ENCODE data around the gene LRRFIP2.
"Not testable (repeated sequence)": the region's sequence is repeated elsewhere in the genome, so short reads cannot be mapped to it uniquely, and the experiment has no call there.

The LRRFIP2 gene

DNA sequence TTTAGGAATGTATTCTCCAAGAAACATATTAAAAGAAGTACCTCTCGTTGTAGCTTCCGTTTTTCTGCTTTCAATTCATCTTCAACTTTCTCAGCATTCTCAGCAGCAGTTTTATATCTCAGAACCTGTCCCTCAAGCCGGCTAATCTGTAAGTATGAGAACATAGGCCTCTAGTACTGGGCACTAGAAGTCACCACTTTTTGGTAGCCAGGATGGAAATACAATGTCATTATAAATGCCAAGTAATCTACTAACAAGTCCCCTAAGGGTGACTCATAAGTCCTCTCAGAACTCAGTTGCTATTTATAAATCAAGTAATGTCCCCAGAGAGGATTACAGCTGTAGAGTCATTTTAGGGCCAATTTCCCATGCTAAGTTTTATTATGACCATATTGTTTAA is 120.0 kb downstream of the LRRFIP2 start:
- no peak for DNase-seq

DNA sequence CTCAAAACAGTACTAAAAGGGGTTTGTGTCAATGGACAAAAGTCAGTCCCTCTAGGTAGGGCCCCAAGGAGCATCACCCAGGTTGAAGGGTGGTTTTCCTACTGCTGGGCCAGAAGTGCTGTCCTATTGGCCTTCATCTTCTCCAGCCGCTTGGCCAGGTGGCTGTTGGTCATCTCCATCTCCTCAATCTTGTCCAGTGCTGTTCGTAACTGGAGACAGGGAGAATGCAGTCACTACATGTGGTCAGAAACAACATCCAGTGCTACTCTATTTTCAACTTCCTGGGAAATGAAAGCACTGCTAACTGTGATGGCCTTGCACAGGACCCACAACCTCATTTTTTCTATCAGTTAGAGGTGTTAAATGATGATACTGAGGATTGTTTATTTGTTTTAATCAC is 120.6 kb downstream of the LRRFIP2 start:
- no peak for DNase-seq

GRCh38 chr3:37053337-37053736 is 121.0 kb downstream of the LRRFIP2 start:
- DNase-seq, result no peak

- no peak for DNase-seq
Measured at GRCh38 chr3:37052860-37053259, 121.5 kb downstream of the LRRFIP2 start.

DNA sequence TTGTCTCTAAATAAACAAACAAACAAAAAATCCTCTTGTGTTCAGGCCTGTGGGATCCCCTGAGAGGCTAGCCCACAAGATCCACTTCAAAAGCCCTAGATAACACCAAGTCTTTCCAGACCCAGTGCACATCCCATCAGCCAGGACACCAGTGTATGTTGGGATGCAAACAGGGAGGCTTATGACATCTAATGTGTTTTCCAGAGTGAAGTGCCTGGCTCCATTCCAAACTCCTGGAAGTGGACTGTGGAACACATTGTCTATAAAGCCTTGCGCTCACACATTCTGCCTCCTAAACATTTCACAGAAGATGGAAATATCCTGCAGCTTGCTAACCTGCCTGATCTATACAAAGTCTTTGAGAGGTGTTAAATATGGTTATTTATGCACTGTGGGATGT is 124.1 kb downstream of the LRRFIP2 start:
- no peak for DNase-seq

- not testable (repeated sequence) for DNase-seq
Measured at GRCh38 chr3:37042712-37043111, 131.7 kb downstream of the LRRFIP2 start.

- no peak for DNase-seq
Measured at GRCh38 chr3:37041546-37042195, 132.7 kb downstream of the LRRFIP2 start.

GRCh38 chr3:37040231-37040630 is 134.2 kb downstream of the LRRFIP2 start:
- no peak for DNase-seq

- DNase-seq, result no peak
Measured at GRCh38 chr3:37039161-37039846, 135.1 kb downstream of the LRRFIP2 start.

DNA sequence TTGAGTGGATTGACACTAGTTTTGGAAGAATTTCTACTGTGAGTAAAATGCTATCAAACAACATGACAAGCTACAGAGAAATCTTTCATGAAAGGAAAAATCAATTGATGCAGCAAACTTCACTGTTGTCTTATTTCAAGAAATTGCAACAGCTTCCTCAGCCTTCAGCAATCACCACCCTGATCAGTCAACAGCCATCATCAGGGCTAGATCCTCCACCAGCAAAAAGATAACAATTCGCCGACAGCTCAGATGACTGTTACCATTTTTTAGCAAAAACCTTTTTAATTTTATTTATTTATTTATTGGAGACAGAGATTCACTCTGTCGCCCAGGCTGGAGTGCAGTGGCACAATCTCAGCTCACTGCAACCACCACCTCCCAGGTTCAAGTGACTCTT is 137.0 kb downstream of the LRRFIP2 start:
- DNase-seq, result no peak

- no peak for DNase-seq
Measured at GRCh38 chr3:37032961-37033360, 141.4 kb downstream of the LRRFIP2 start.

DNA sequence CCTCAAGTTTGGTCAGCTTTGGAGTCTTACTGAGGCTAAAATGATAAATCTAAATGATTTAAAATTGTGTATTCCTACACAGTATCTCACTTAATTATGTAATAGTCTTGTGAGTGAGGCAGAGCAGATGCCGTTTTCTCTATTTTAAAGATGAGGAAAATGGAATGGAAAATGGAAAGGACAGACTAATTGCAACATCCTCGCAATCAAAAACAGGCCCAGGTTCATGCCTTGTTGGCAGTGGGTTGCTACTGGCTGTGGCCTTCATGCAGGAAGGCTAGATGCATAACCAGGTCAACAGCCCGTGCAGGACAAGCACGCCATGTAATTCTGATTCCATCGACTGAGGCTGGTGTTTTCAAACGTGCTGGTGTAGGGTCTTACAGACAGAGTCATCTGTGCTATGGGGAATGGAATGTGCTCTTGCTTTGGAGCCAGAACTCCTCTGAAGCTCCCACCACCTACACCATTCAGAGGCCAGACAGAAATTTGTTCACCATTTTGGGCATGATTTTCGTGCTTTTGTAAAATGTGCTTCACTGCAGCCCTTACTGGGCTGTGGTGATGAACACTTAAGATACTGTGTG is 143.2 kb downstream of the LRRFIP2 start:
- DNase-seq, result no peak

DNA sequence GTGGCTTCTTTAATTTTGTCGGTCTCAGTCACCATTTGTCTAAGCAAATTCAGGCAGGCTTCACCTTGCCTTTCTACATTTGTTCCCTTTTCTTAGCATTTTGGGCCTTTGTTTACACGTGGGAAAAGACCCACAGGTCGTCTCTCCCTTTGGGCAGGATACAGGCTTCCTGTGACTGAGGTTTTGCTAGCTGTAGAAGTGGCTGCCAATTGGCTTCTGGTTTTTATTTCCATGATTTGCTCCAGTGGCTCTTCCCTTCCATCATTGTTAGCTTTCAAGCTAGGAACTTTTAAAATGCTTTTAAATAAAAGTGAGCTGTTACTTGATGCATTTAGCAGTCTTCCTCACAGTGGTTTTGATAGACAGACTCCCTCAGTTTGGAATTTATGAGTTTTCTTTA is 143.8 kb downstream of the LRRFIP2 start:
- DNase-seq, result no peak

DNA sequence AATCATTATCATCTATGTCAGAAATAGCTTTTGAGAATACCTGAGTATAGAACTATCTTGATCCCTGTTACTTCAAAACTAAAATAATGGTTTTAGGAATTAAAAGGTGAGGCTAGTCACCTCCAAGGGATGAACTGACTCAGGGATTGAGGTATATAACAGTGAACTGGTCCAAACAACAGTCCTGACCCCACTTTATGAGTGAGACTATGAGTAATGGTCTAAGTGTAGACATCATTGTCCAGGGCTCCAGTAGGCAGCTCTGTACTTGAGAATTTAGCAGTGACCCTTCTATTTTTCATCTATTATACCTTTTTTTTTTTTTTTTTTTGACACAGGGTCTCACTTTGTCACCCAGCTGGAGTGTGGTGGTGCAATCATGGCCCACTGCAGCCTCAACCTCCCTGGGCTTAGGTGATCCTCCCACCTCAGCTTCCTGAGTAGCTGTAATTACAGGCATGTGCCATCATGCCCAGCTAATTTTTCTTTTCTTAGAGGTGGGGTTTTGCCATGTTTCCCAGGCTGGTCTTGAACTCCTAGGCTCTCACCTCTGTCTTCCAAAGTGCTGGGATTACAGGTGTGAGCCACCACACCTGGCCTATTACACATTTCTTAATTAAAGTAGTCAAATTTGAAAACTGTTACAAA is 144.7 kb downstream of the LRRFIP2 start:
- no peak for DNase-seq

- no peak for DNase-seq
Measured at GRCh38 chr3:37029111-37029510, 145.3 kb downstream of the LRRFIP2 start.

GRCh38 chr3:37028329-37028728 is 146.1 kb downstream of the LRRFIP2 start:
- no peak for DNase-seq

GRCh38 chr3:37026851-37027250 is 147.5 kb downstream of the LRRFIP2 start:
- no peak for DNase-seq

DNA sequence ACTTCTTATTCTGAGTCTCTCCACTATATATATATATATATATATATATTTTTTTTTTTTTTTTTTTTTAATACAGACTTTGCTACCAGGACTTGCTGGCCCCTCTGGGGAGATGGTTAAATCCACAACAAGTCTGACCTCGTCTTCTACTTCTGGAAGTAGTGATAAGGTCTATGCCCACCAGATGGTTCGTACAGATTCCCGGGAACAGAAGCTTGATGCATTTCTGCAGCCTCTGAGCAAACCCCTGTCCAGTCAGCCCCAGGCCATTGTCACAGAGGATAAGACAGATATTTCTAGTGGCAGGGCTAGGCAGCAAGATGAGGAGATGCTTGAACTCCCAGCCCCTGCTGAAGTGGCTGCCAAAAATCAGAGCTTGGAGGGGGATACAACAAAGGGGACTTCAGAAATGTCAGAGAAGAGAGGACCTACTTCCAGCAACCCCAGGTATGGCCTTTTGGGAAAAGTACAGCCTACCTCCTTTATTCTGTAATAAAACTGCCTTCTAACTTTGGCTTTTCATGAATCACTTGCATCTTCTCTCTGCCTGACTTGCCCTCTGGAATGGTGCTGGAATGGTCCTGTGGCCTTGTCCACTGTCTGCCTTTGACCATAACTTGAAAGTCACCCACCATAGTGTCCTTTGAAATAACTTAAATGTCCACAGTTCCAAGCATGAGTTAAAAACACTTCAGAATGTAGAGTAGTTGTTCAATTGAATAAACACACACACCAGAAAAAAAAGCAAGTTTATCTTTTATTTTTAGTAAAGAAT is 148.6 kb downstream of the LRRFIP2 start:
- no peak for DNase-seq

- no peak for DNase-seq
Measured at GRCh38 chr3:37024820-37025405, 149.5 kb downstream of the LRRFIP2 start.

GRCh38 chr3:37024092-37024491 is 150.3 kb downstream of the LRRFIP2 start:
- DNase-seq, result no peak

- no peak for DNase-seq
Measured at GRCh38 chr3:37017683-37018082, 156.7 kb downstream of the LRRFIP2 start.

DNA sequence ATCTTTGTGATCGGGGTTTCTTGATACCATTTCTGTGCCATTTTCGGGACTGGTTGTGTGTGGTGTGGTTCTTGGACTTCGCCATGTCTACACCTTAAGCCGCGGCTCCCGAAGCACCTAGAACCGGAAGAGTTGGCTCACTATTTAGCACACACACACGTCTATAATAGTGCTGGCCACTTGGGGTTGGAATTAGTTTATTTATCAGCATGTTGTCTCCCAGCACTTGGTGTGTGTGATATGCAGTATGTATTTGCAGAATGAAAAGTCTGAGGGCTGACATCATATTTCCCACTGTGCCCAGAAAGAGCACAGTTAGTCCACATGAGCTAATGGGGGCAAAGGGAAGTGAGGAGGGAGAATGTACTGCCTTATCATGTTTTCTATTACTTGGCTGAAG is 157.5 kb downstream of the LRRFIP2 start:
- no peak for DNase-seq

GRCh38 chr3:37015642-37016041 is 158.7 kb downstream of the LRRFIP2 start:
- DNase-seq, result no peak
